Uterus (tissue), 2 donors: ENCODE measurements around the gene KRTAP10-9.
"Not testable (repeated sequence)": the region's sequence is repeated elsewhere in the genome, so short reads cannot be mapped to it uniquely, and the experiment has no call there.

Experiments used
- POLR2A ChIP-seq, 2 donors: fragments of 450-650 bp; IDR thresholded peaks; one replicate each; pipeline ENCODE4 v1.6.1; 2016; ENCODE audit warnings: antibody characterized with exemption in 2 of 2, mild to moderate bottlenecking in 1 of 2, moderate library complexity in 1 of 2
- TF ChIP-seq, protein P1 (sequence below), 4 experiments: fragments of 200-600 bp in 2 of 4; fragments of 450-650 bp in 2 of 4; sonication (generic) in 2 of 4; IDR thresholded peaks; one replicate each; pipeline ENCODE4 v1.5.1; 2016 to 2019; ENCODE audit warnings: antibody characterized with exemption in 4 of 4, mild to moderate bottlenecking in 2 of 4, moderate library complexity in 1 of 4

GRCh38 chr21:44661567-44661966, 34.7 kb downstream of the KRTAP10-9 start:
- TF ChIP-seq, protein P1, sequence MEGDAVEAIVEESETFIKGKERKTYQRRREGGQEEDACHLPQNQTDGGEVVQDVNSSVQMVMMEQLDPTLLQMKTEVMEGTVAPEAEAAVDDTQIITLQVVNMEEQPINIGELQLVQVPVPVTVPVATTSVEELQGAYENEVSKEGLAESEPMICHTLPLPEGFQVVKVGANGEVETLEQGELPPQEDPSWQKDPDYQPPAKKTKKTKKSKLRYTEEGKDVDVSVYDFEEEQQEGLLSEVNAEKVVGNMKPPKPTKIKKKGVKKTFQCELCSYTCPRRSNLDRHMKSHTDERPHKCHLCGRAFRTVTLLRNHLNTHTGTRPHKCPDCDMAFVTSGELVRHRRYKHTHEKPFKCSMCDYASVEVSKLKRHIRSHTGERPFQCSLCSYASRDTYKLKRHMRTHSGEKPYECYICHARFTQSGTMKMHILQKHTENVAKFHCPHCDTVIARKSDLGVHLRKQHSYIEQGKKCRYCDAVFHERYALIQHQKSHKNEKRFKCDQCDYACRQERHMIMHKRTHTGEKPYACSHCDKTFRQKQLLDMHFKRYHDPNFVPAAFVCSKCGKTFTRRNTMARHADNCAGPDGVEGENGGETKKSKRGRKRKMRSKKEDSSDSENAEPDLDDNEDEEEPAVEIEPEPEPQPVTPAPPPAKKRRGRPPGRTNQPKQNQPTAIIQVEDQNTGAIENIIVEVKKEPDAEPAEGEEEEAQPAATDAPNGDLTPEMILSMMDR (IDR thresholded peaks at IDR 0.05), result not testable (repeated sequence)
- TF ChIP-seq POLR2A (IDR thresholded peaks at IDR 0.05), result not testable (repeated sequence)
